RWPE2 (cell line): ENCODE data around the gene OR10A2.

ENCODE experiments used
- ATAC-seq: fragments of 200-7000 bp; cut with Tn5 transposase; 3 replicates; pipeline ENCODE4 v1.9.1; 2021; ENCODE audit warnings: low read depth
- DNase-seq: peaks from one replicate; pipeline ENCODE4 v3.0.0-alpha.2; 2020; ENCODE audit warnings: low spot score
- H3K27ac ChIP-seq: fragments of 450-650 bp; 2 replicates; pipeline ENCODE4 v1.5.1; 2017; ENCODE audit warnings: mild to moderate bottlenecking; ENCODE audit not compliant: poor library complexity, severe bottlenecking
- H3K27me3 ChIP-seq: fragments of 250-450 bp; sonication (Bioruptor Pico); 2 replicates; pipeline ENCODE4 v1.5.1; 2021; ENCODE audit warnings: mild to moderate bottlenecking, moderate library complexity; ENCODE audit not compliant: insufficient read depth, poor library complexity, severe bottlenecking
- H3K36me3 ChIP-seq: fragments of 250-450 bp; sonication (Bioruptor Pico); 2 replicates; pipeline ENCODE4 v1.5.1; 2020; ENCODE audit warnings: low read depth, mild to moderate bottlenecking, moderate library complexity
- H3K4me1 ChIP-seq: fragments of 250-450 bp; sonication (Bioruptor Pico); 2 replicates; pipeline ENCODE4 v1.5.1; 2021; ENCODE audit warnings: mild to moderate bottlenecking, moderate library complexity; ENCODE audit not compliant: insufficient read depth, poor library complexity, severe bottlenecking
- H3K4me3 ChIP-seq: fragments of 250-450 bp; sonication (Bioruptor Pico); 2 replicates; pipeline ENCODE4 v1.5.1; 2021; ENCODE audit warnings: mild to moderate bottlenecking, moderate library complexity; ENCODE audit not compliant: severe bottlenecking
- H3K9me3 ChIP-seq: fragments of 250-450 bp; sonication (Bioruptor Pico); 2 replicates; pipeline ENCODE4 v1.5.1; 2021; ENCODE audit warnings: mild to moderate bottlenecking, moderate library complexity; ENCODE audit not compliant: severe bottlenecking
- CTCF ChIP-seq: fragments of 450-650 bp; IDR thresholded peaks from one replicate; pipeline ENCODE4 v1.5.1; 2017; ENCODE audit warnings: mild to moderate bottlenecking, moderate library complexity; ENCODE audit not compliant: poor library complexity, severe bottlenecking

Gene OR10A2

DNA sequence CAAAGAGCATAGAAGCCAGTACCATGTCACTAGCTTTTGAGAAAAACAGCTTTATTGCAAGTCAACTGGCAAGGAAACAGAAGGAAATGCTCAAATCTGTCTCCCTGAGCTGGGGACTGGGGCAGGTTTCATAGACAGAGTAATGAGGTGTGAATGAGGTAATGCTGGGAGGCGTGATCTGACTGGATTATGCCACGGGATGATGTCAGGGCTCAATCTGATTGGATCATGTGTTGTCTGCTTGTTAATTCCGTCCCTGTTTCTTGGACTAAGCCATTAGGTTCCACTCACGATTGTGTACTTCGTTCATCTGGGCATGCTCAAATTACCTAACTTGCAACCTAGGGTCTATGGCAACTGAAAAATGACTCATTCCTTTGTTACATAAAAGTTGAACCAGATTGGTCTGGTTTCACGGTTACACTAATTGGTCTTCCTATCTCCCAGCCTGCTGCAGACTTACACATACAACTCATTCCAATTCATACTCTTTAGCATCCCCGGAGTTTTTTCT is 37.6 kb upstream of the OR10A2 start:
- Histone ChIP-seq H3K4me1 (no peaks in the 10 kb centered on the region), H3K27ac (no peak overlapping the region), H3K9me3 (no peaks in the 10 kb centered on the region), H3K27me3 (no peaks in the 10 kb centered on the region), H3K4me3 (no peak overlapping the region), H3K36me3 (no peaks in the 10 kb centered on the region)
- DNase-seq: no peak
- ATAC-seq: no peak
- no peak for TF ChIP-seq CTCF

GRCh38 chr11:6828103-6828502 is 34.8 kb upstream of the OR10A2 start:
- Histone ChIP-seq H3K9me3 (no peaks in the 10 kb centered on the region), H3K36me3 (no peaks in the 10 kb centered on the region), H3K27ac (no peak overlapping the region), H3K4me3 (no peak overlapping the region), H3K27me3 (no peaks in the 10 kb centered on the region), H3K4me1 (no peaks in the 10 kb centered on the region)
- no peak for TF ChIP-seq CTCF
- DNase-seq: no peak
- ATAC-seq: no peak

DNA sequence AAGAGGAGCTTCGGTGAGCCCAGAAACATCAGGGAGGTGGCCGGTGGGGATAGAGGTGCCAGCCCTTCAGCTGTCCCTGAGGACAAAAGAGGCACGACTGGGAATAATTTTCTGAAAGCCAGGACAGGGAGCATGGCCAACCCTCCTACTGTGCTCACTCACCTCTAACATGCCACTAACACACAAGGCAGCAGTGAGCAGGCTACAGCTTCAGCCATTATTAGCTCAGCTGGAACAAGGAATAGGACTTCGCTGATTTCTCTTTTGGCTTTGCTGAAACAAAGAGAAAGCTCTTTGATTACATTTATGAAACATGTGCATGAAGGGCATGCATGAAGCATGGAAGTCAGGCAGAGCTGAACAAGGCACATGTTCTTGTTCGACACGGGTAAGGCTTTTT is 29.5 kb upstream of the OR10A2 start:
- ATAC-seq: no peak
- Histone ChIP-seq H3K4me1 (no peaks in the 10 kb centered on the region), H3K9me3 (no peaks in the 10 kb centered on the region)

GRCh38 chr11:6834021-6834420 is 28.8 kb upstream of the OR10A2 start:
- Histone ChIP-seq H3K4me1 (no peaks in the 10 kb centered on the region), H3K27ac (no peak overlapping the region), H3K4me3 (no peak overlapping the region), H3K36me3 (no peaks in the 10 kb centered on the region), H3K27me3 (no peaks in the 10 kb centered on the region), H3K9me3 (no peaks in the 10 kb centered on the region)
- no peak for ATAC-seq
- no peak for DNase-seq
- TF ChIP-seq CTCF: no peak

More for the DNA sequence above, 29.5 kb upstream of the OR10A2 start:
- H3K27me3 ChIP-seq: no peaks in the 10 kb centered on the region
- H3K27ac ChIP-seq: no peak overlapping the region
- no peak for TF ChIP-seq CTCF
- DNase-seq: no peak
- no peaks in the 10 kb centered on the region for H3K36me3 ChIP-seq
- no peak overlapping the region for H3K4me3 ChIP-seq

- DNase-seq (no peak), ATAC-seq (no peak)
- H3K4me3 ChIP-seq: no peak overlapping the region
- no peak for TF ChIP-seq CTCF
- no peaks in the 10 kb centered on the region for H3K9me3 ChIP-seq
- H3K27ac ChIP-seq: no peak overlapping the region
- H3K36me3 ChIP-seq: no peaks in the 10 kb centered on the region
- no peaks in the 10 kb centered on the region for H3K27me3 ChIP-seq
- no peaks in the 10 kb centered on the region for H3K4me1 ChIP-seq
Observed at GRCh38 chr11:6841694-6842093, 21.2 kb upstream of the OR10A2 start.
